Mammary epithelial cell (primary cell): ENCODE measurements around the gene CD3G.

Experiments
- EZH2 ChIP-seq: IDR thresholded peaks from 2 replicates; pipeline ENCODE4 v1.6.1; 2012; ENCODE audit warnings: low read length, inconsistent platforms, borderline replicate concordance
- TF ChIP-seq, protein P1 (sequence below), 2 donors: IDR thresholded peaks in 1 of 2; conservative IDR thresholded peaks in 1 of 2; 2 replicates each; pipeline ENCODE4 v1.5.1; 2011 to 2012; ENCODE audit warnings: inconsistent platforms in 2 of 2, low read length in 2 of 2, mild to moderate bottlenecking in 2 of 2, control low read depth in 1 of 2, low read depth in 1 of 2; ENCODE audit not compliant: insufficient read depth in 1 of 2; ENCODE audit errors: extremely low read depth in 1 of 2

DNA sequence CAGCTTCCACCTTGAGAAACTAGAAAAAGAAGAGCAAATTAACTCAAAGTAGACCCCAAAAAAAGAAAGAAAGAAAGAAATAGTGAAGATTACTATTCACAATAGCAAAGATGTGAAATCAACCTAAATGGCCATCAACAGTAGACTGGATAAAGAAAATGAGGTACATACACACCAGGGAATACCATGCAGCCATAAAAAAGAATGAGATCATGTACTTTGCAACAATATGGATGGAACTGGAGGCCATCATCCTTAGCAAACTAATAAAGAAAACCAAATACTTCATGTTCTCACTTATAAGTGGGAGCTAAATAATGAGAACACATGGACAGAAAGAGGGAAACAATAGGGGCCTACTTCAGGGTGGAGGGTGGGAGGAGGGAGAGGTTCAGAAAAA lies 15.4 kb upstream of the CD3G start:
- no peak for TF ChIP-seq EZH2
- TF ChIP-seq, protein P1, sequence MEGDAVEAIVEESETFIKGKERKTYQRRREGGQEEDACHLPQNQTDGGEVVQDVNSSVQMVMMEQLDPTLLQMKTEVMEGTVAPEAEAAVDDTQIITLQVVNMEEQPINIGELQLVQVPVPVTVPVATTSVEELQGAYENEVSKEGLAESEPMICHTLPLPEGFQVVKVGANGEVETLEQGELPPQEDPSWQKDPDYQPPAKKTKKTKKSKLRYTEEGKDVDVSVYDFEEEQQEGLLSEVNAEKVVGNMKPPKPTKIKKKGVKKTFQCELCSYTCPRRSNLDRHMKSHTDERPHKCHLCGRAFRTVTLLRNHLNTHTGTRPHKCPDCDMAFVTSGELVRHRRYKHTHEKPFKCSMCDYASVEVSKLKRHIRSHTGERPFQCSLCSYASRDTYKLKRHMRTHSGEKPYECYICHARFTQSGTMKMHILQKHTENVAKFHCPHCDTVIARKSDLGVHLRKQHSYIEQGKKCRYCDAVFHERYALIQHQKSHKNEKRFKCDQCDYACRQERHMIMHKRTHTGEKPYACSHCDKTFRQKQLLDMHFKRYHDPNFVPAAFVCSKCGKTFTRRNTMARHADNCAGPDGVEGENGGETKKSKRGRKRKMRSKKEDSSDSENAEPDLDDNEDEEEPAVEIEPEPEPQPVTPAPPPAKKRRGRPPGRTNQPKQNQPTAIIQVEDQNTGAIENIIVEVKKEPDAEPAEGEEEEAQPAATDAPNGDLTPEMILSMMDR (conservative IDR thresholded peaks at IDR 0.05 in 1 of 2, IDR thresholded peaks at IDR 0.05 in 1 of 2; ENCODE audit: extremely low read depth in 1 of 2, insufficient read depth in 1 of 2, low read depth in 1 of 2, low read length in 2 of 2): no peak
